Gastroesophageal sphincter (tissue), 4 donors: ENCODE data around the gene GPR137. TPM values are rescaled to one million over a fixed set of nuclear protein-coding genes. Genes with fewer than 3 reads are reported as not detected.

Source experiments
- ATAC-seq: fragments of 150-250 bp; one replicate; pipeline ENCODE4 v1.9.1; 2016; ENCODE audit warnings: mild to moderate bottlenecking, moderate library complexity
- H3K27ac ChIP-seq, 4 donors: fragments of 200-600 bp; sonication (generic) in 3 of 4; 1 replicate in 3 of 4; 2 replicates in 1 of 4; pipeline ENCODE4 v1.5.1; 2016 to 2019
- H3K27me3 ChIP-seq: fragments of 200-600 bp; sonication (generic); one replicate; pipeline ENCODE4 v1.5.1; 2019
- H3K36me3 ChIP-seq, 2 donors: fragments of 200-600 bp; sonication (generic); one replicate each; pipeline ENCODE4 v1.5.1; 2019; ENCODE audit warnings: control low read depth in 1 of 2
- H3K4me1 ChIP-seq, 3 donors: fragments of 200-600 bp; sonication (generic); 1 replicate in 2 of 3; 2 replicates in 1 of 3; pipeline ENCODE4 v1.5.1; 2016 to 2019; ENCODE audit warnings: control low read depth in 2 of 3
- H3K4me3 ChIP-seq, 2 donors: fragments of 200-600 bp; sonication (generic); one replicate each; pipeline ENCODE4 v1.5.1; 2019; ENCODE audit warnings: mild to moderate bottlenecking in 1 of 2, moderate library complexity in 1 of 2
- H3K9me3 ChIP-seq, 3 donors: fragments of 200-600 bp; sonication (generic); one replicate each; pipeline ENCODE4 v1.5.1; 2017 to 2019; ENCODE audit warnings: control low read depth in 2 of 3
- EP300 ChIP-seq: sonication (generic); formaldehyde crosslinking; IDR thresholded peaks from one replicate; pipeline ENCODE4 v1.6.1; 2017; ENCODE audit warnings: antibody characterized with exemption, mild to moderate bottlenecking
- POLR2A ChIP-seq, 2 donors: fragments of 450-650 bp; IDR thresholded peaks; one replicate each; pipeline ENCODE4 v1.6.1; 2017; ENCODE audit warnings: antibody characterized with exemption in 2 of 2, mild to moderate bottlenecking in 2 of 2, moderate library complexity in 1 of 2
- POLR2AphosphoS5 ChIP-seq: sonication (generic); formaldehyde crosslinking; IDR thresholded peaks from one replicate; pipeline ENCODE4 v1.6.1; 2017; ENCODE audit warnings: antibody characterized with exemption
- WGBS, 2 donors: methylation state at CpG; one replicate each; pipeline ENCODE4 v1.1.5; 2018; ENCODE audit warnings: low coverage in 1 of 2; 5-methylcytosine and 5-hydroxymethylcytosine counted together
- total RNA-seq, 4 donors: library from RNA; depleted of rRNA; stranded (reverse); fragments of >200 nt; gene quantifications; one replicate each; pipeline ENCODE4 v1.1.0, GENCODE V29; 2016
- TF ChIP-seq, protein P1 (sequence below), 4 experiments: fragments of 200-600 bp in 2 of 4; fragments of 450-650 bp in 2 of 4; sonication (generic) in 1 of 4; IDR thresholded peaks; one replicate each; pipeline ENCODE4 v1.5.1; 2017 to 2019; ENCODE audit warnings: antibody characterized with exemption in 4 of 4, mild to moderate bottlenecking in 2 of 4, moderate library complexity in 2 of 4

Gene GPR137
- total RNA-seq, 4 donors from 2014 or later: 14.0 to 37.1 (median 27.6) TPM

DNA sequence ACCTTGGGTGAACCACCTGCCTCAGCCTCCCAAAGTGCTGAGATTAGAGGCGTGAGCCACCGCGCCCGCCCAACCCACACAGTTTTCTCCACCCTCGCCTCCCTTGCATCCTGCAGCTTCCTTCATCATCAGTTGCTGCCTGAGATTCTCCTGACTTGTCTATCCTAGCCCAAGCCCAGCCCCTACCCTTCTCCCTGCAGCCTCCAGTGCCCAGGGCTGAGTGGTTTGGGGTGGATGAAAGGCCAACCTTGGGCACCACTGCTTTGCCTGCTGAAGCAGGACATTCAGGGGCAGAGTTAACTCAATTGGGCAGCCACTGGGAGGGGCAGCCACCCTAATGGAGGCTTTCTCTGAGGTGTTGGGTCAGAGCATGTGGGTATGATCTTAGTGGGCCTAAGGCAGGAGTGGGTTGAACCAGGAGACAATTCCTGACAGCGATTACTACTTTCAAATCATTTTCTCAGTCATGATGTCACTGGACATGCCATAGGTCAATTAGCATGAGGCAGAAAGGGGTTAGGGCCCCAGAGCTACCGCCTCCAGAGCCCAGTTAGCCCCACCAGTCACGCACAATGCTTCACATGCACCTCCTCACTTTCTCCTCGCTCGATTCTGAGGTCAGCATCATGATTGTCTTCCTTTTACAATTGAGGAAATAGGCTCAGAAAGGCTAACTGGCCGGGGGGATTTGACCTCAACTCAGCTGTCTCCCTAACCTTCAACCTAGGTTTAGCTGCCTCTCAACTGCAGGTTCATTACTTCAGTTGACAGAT, 45.8 kb upstream of the GPR137 start:
- peaks cover 0 to 55% of the 10 kb centered on the region in 2 donors for H3K36me3 ChIP-seq
- TF ChIP-seq POLR2AphosphoS5 (no peak), EP300 (no peak), POLR2A (IDR thresholded peaks at IDR 0.05) (no peak)
- TF ChIP-seq, protein P1, sequence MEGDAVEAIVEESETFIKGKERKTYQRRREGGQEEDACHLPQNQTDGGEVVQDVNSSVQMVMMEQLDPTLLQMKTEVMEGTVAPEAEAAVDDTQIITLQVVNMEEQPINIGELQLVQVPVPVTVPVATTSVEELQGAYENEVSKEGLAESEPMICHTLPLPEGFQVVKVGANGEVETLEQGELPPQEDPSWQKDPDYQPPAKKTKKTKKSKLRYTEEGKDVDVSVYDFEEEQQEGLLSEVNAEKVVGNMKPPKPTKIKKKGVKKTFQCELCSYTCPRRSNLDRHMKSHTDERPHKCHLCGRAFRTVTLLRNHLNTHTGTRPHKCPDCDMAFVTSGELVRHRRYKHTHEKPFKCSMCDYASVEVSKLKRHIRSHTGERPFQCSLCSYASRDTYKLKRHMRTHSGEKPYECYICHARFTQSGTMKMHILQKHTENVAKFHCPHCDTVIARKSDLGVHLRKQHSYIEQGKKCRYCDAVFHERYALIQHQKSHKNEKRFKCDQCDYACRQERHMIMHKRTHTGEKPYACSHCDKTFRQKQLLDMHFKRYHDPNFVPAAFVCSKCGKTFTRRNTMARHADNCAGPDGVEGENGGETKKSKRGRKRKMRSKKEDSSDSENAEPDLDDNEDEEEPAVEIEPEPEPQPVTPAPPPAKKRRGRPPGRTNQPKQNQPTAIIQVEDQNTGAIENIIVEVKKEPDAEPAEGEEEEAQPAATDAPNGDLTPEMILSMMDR (IDR thresholded peaks at IDR 0.05): no peak
- no peaks in the 10 kb centered on the region for H3K27me3 ChIP-seq
- WGBS, 2 donors: 91% methylated on average over 4 of the region's 11 CpGs; no CpG with 5 or more reads in 1 of the 2 donors
- H3K4me1 ChIP-seq: peaks cover 3 to 55% (median 35%) of the 10 kb centered on the region in 3 donors
- H3K27ac ChIP-seq: peak overlapping the region; percentile 89 to 100 (median 97)
- no peaks in the 10 kb centered on the region for H3K9me3 ChIP-seq
- H3K4me3 ChIP-seq: peak overlapping the region; percentile 34 to 95
- no peak for ATAC-seq

DNA sequence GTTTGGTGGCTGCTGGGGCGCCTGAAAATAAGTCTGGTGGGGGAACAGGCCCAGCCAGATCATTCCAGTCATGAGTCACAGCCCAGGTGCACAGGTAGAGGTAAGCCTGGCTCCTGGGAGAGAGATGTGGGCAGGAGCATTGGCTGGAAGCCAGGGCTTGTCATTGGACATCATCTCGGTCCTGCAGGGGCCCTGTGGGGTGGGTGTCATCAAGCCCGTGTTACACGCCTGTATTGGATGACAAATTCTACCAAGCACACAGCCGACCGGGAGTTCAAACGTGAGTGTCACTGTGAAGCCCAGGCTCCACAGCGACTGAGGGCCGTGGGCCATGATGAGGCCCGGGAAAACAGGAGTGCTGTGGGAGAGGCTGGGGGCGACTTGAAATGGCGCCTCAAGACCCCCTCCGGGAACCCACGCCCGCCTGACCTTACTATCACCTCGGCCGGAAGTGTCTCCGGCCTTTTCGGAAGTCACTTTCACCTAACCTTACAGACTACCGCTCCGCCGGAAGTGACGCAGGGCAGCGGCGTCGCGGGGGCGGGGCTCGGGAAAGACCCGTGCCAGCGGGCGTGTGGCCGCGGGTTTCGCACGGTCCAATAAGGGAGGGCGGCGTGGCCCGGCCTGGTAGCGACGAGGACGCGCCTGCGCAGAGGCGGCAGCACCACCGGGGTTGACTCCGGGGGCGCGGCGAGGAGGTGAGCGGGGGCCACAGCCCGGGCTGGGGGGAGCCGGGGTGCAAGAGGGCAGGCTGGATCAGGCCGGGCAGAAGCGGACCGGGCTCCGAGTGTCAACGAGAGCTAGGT, 45.0 kb upstream of the GPR137 start, which contains the start of gene FKBP2:
Gene FKBP2, plus strand, starts transcription at position 661 of the 806 bp plus-strand sequence. CDS start 1,293 bp downstream, outside the sequence.
- peak; percentile 88 for ATAC-seq
- Histone ChIP-seq H3K36me3 (peaks cover 0 to 55% of the 10 kb centered on the region in 2 donors), H3K9me3 (no peaks in the 10 kb centered on the region), H3K4me1 (peaks cover 0 to 55% (median 37%) of the 10 kb centered on the region in 3 donors), H3K4me3 (peak within 1 kb of the TSS; percentile 76 to 95), H3K27ac (peak within 1 kb of the TSS; percentile 89 to 100 (median 97)), H3K27me3 (no peaks in the 10 kb centered on the region)
- WGBS, 2 donors: no CpG with 5 or more reads among the region's 58 CpGs
- TF ChIP-seq, protein P1 (IDR thresholded peaks at IDR 0.05): no peak
- TF ChIP-seq POLR2A (IDR thresholded peaks at IDR 0.05) (peak; percentile 79 to 83), POLR2AphosphoS5 (peak; percentile 96)

DNA sequence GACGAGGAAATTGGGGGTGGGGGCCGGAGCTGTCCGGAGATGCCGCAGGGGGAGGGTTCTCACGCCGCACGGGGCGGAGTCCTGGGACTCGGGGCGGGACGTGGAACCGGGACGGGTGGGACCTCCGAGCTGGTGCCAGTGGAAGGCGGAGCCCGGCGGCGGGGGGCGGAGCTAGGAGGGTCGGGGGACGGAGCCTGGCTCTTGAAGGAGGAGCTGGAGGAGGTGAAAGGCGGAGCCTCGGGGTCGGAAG, 44.5 kb upstream of the GPR137 start:
- WGBS, 2 donors: 0% methylated on average over 3 of the region's 24 CpGs; no CpG with 5 or more reads in 1 of the 2 donors
- peak; percentile 92 for ATAC-seq
- H3K4me1 ChIP-seq: peaks cover 0 to 55% (median 39%) of the 10 kb centered on the region in 3 donors
- H3K9me3 ChIP-seq: no peaks in the 10 kb centered on the region
- H3K36me3 ChIP-seq: peaks cover 0 to 50% of the 10 kb centered on the region in 2 donors
- H3K27ac ChIP-seq: peak overlapping the region; percentile 89 to 100 (median 97)
- TF ChIP-seq, protein P1 (IDR thresholded peaks at IDR 0.05): no peak
- TF ChIP-seq POLR2A (IDR thresholded peaks at IDR 0.05) (no peak), EP300 (no peak), POLR2AphosphoS5 (no peak)
- H3K27me3 ChIP-seq: no peaks in the 10 kb centered on the region
- H3K4me3 ChIP-seq: peak overlapping the region; percentile 34 to 95

DNA sequence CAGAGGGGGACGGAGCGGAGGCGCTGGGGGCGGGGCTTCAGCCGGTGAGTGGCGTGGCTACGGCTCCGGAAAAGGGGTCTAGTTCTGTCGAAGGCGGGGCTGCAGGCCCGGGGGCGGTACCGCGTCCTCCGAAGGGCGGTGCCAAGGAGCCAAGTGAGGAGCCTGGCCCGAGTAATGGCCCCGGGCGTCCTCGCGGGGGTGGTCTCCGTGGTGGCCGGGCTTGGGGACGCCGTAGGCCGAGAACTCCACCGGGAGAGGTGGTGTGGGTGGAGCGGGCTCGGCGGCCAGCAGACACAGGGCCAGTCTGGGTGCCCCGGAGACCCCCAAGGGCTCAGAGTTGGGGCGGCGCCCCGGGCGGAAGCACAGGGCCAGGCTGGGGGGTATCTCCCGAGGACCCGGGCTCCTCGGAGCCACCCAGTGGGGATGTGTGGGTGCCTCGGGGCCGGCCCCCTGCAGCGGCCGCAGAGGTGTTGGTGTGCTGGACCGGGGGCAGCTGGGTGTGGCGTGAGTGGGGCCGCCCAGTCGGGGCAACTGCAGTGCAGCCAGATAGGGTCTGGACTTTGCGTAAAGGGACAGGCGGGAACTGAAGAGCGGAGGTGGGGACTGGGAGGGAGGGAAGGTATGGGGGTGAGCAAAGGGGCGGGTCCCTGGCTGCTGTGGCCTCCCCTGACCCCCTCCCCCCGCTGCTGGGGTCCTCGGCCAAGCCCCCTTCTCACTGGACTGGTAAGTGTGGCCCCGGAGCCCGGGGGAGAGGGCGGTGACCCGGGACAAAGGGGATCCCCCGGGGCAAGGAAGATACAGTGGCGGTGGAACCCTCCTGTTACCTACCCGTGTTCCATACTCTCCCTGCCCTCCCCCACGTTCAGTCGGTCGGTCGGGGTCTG, 43.9 kb upstream of the GPR137 start:
- H3K4me3 ChIP-seq: peak overlapping the region; percentile 76 to 95
- peak overlapping the region; percentile 72 to 100 (median 97) for H3K27ac ChIP-seq
- peaks cover 0 to 56% (median 39%) of the 10 kb centered on the region in 3 donors for H3K4me1 ChIP-seq
- TF ChIP-seq POLR2AphosphoS5: peak; percentile 45
- TF ChIP-seq, protein P1 (IDR thresholded peaks at IDR 0.05): peak in 2 of 4 experiments; percentile 8 to 25
- TF ChIP-seq POLR2A (IDR thresholded peaks at IDR 0.05): peak; percentile 35 to 49
- no peak for TF ChIP-seq EP300
- H3K27me3 ChIP-seq: no peaks in the 10 kb centered on the region
- peaks cover 0 to 44% of the 10 kb centered on the region in 2 donors for H3K36me3 ChIP-seq
- WGBS, 2 donors: 0% methylated on average over 3 to 4 of the region's 63 CpGs
- H3K9me3 ChIP-seq: no peaks in the 10 kb centered on the region
- ATAC-seq: peak; percentile 1
